GM18505 (cell line): Measurements from ENCODE around the gene RDH11.

Source experiments
- ATAC-seq: cut with Tn5 transposase; IDR thresholded peaks from one replicate; pipeline ENCODE4 v1.9.1; 2021; ENCODE audit not compliant: unreplicated experiment
- POLR2A ChIP-seq: IDR thresholded peaks from 4 replicates; pipeline ENCODE4 v1.6.1; 2011; ENCODE audit warnings: borderline replicate concordance; ENCODE audit not compliant: insufficient read depth, insufficient read length; ENCODE audit errors: extremely low read depth

Gene RDH11

GRCh38 chr14:67650151-67650550 is 45.4 kb downstream of the RDH11 start:
- no peak for TF ChIP-seq POLR2A
- no peak for ATAC-seq

DNA sequence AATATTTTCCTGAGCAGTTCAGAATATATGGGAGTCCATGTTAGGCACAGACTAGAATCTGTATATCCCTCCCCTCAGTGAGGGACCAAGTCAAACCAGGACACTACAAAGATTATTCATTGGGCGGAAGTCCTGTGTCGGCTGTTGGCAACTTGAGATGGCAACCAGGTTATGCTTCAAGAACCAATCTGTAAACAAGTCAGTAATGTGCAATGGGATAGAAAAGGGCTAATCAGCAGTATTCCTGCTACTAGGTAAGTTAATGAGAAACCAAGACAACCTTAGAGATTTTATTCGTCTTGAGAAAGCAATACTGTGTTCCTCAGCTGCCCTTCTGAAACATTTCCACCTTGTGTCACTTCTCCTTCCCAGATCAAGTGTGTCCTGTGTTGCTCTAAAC is 49.4 kb downstream of the RDH11 start:
- no peak for TF ChIP-seq POLR2A
- no peak for ATAC-seq

DNA sequence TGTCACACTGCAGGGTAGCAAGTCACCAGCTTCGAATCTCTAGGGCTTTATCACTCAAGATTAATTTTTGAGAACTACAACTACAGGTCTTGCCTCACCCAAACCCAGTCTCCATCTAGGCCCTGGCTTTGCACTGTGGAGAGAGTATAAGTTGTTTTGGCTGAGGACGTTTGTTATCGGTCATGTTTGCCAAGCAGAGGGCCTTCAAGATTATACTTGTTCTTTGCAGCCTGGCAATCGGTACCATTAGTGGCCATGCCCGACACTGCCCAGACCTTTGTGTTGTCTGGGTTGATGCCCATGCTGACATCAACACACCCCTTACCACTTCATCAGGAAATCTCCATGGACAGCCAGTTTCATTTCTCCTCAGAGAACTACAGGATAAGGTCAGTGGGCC is 50.1 kb downstream of the RDH11 start:
- no peak for ATAC-seq
- TF ChIP-seq POLR2A = no peak

GRCh38 chr14:67644428-67644827 is 51.1 kb downstream of the RDH11 start:
- ATAC-seq = no peak
- no peak for TF ChIP-seq POLR2A

- no peak for ATAC-seq
- TF ChIP-seq POLR2A = no peak
Observed at GRCh38 chr14:67643713-67644112, 51.9 kb downstream of the RDH11 start.

GRCh38 chr14:67641902-67642749 is 53.4 kb downstream of the RDH11 start:
- no peak for ATAC-seq
- no peak for TF ChIP-seq POLR2A

DNA sequence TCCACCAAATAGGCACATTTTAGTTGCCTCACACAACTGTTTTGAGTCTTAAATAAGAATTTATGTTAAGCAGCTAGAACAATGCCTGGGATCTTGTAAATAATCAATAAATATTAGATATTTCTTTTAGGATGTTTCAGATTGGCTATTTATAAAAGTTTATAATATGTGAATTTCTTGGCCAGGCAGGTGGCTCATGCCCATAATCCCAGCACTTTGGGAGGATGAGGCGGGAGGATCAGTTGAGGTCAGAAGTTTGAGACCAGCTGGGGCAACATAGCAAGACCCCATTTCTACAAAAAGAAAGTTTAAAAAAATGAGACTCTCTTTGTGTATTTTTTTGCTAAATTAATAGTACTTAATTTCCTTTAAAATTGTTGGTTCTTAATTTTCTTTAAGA is 54.1 kb downstream of the RDH11 start:
- no peak for ATAC-seq
- no peak for TF ChIP-seq POLR2A

DNA sequence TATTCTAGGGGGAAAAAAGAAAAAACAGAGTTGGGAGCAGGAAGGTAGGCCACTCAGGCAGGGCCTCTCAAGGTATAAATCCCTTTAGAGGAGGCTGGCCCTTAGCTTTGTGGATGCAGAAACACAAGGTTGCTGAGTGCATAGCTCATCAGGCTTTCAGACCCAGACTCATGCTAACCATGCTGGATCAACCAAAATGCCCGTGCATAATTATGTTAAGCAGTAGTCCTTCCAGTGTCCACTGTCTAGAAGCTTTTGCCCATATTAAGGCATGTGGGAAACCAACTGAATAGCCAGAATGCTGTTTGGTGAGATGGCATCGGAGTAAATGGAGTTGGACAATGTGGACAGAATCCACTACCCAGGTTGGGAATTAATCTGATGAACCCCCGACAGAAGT is 56.9 kb downstream of the RDH11 start:
- no peak for TF ChIP-seq POLR2A
- ATAC-seq = no peak

DNA sequence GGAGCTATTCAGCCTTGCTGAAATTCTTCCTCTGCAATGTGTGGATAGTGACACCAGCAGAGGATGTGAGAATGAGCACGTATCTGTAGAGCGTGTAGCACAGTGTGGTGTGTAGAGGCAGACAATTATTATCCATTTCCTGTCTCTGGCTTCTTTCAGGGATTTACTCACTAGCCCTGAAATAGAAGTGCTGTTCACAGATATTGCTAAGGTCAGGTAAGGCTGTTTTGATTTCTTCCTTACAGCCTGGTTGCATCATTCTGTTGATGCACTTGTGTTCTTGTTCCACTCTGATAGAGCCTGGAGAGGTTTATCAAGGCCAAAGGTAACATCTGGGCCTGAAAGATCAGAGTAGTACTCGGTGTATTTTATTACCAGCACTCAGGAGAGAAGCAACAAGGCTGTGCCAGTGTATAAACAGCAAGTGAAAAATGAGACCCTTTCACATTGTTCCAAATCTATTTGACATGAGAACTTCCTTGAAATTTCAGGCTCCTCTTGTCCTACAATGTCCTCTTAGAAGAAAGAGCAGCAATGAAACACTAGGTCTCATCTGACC is 59.1 kb downstream of the RDH11 start:
- TF ChIP-seq POLR2A = no peak
- no peak for ATAC-seq

GRCh38 chr14:67633451-67634147 is 62.0 kb downstream of the RDH11 start:
- no peak for ATAC-seq
- no peak for TF ChIP-seq POLR2A

DNA sequence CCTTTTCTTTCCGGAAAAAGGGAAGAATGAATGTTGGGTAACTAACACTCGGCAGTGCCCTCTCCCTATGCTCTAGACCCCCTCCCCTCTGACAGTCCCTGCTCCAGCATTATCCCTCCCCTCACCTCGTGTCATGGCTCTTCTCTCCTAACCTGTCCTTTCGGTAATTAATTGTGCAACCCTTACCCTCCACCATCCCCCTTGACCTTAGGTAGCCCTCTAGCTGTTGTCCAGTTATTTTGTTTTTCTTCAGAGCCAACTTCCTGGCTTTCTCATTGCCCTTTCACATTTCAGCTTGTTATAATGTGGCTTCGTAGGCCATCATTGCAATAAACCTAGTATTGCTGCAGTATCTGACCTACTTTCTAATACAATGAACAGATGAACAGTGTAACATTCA is 64.6 kb downstream of the RDH11 start:
- TF ChIP-seq POLR2A = no peak

GRCh38 chr14:67630186-67630585 is 65.4 kb downstream of the RDH11 start:
- ATAC-seq = no peak
- TF ChIP-seq POLR2A = no peak

More for the DNA sequence above, 64.6 kb downstream of the RDH11 start:
- ATAC-seq = no peak

- no peak for TF ChIP-seq POLR2A
- no peak for ATAC-seq
Observed at GRCh38 chr14:67627519-67627918, 68.0 kb downstream of the RDH11 start.
